ENCODE data around the gene AHSA1.

GRCh38 chr14:77491056-77491455, 33.2 kb downstream of the AHSA1 start:
- no peak for TF ChIP-seq CTCF (IDR thresholded peaks at IDR 0.05)
- no peak for TF ChIP-seq POLR2A (IDR thresholded peaks at IDR 0.05)
